ENCODE measurements around the gene COL17A1. TPM values are rescaled to one million over a fixed set of nuclear protein-coding genes. Genes with fewer than 3 reads are reported as not detected.

Gene COL17A1
- total and polyA plus RNA-seq, 2 experiments from 2014 or later, result 1.1 to 1.3 TPM

DNA sequence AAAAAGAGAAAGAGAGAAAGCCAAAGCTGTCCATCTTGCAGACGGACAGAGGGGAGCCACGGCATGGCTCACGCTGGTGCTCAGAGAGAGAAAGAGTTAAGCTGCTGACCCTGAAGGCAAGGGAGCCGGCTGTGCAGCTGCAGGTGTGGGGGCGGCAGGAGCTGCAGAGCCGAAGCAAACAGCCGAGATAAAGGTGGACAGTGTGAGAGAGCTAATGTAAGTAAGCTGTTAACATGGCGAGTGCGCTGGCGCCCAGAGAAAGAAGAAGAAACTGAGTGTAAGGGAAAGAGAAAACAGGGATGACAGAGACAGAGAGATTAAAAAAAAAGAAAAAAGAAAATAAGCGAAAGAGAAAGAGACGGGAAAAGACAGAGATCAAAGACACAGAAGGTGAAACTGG is 18.2 kb downstream of the COL17A1 start (continued):
- no peak for TF ChIP-seq CTCF (conservative IDR thresholded peaks at IDR 0.05; ENCODE audit: low read depth in 2 of 2)
- no peak for TF ChIP-seq ZNF114 (CRISPR knock-in tag; IDR thresholded peaks at IDR 0.05)
- TF ChIP-seq NANOG (IDR thresholded peaks at IDR 0.05; ENCODE audit: borderline replicate concordance), result no peak

DNA sequence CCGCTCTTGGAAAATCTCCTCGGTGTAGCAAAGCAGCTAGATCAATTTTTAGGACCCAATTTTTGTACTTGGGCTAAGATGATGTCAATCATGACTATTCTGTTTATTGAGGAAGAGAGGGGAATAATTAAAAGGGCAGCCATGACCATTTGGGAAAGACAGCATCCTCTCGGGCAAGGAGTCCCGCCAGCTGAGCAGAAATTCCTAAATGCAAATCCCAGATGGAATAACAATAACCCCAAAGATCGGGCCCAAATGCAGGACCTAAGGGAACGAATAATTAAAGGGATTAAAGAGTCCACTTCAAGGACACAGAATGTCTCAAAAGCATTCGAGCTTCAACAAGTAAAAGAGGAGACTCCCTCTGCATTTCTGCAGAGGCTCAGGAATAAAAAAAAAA is 18.7 kb downstream of the COL17A1 start:
- DNase-seq (ENCODE audit: low spot score), result peak; percentile 51
- Mint-ChIP-seq H3K27me3 (ENCODE audit: insufficient read depth, low read depth, poor library complexity) (peaks cover 9% of the 10 kb centered on the region), H3K4me1 (peaks cover 33% of the 10 kb centered on the region), H3K36me3 (ENCODE audit: low read depth) (no peaks in the 10 kb centered on the region), H3K4me3 (peak overlapping the region; percentile 26; the same call in 2 of the 3 replicates), H3K27ac (no peak overlapping the region), H3K9me3 (no peaks in the 10 kb centered on the region)
- no peaks in the 10 kb centered on the region for H3F3A ChIP-seq (replicated peaks; ENCODE audit: low read depth)
- TF ChIP-seq ZNF114 (CRISPR knock-in tag; IDR thresholded peaks at IDR 0.05), result no peak
- TF ChIP-seq JUNB (IDR thresholded peaks at IDR 0.05; ENCODE audit: unreplicated experiment), result no peak
- no peak for TF ChIP-seq ZNF331 (CRISPR knock-in tag; IDR thresholded peaks at IDR 0.05; ENCODE audit: low read depth)
- no peaks in the 10 kb centered on the region for H3K79me2 ChIP-seq (replicated peaks; ENCODE audit: insufficient read depth)
- peaks cover 25% of the 10 kb centered on the region for H3K9me2 ChIP-seq (ENCODE audit: insufficient read depth)
- peak; percentile 72 for ATAC-seq
- H3K4me2 ChIP-seq, result peak overlapping the region; percentile 61
- H3K27ac ChIP-seq (ENCODE audit: low read depth), result peak overlapping the region; percentile 80; the same call in 1 of the 2 replicates
- H3K27me3 ChIP-seq (ENCODE audit: insufficient read depth), result no peaks in the 10 kb centered on the region
- H2AFZ ChIP-seq, result 0 out of 2 replicates have a peak overlapping the region, but pooled peaks have one; percentile 3
- no peaks in the 10 kb centered on the region for H3K36me3 ChIP-seq (ENCODE audit: insufficient read depth)
- no peaks in the 10 kb centered on the region for H4K20me1 ChIP-seq (replicated peaks; ENCODE audit: insufficient read depth)
- H3K4me1 ChIP-seq (ENCODE audit: insufficient read depth), result peaks cover 32% of the 10 kb centered on the region
- peak overlapping the region; percentile 17; the same call in 1 of the 2 replicates for H3K4me3 ChIP-seq

GRCh38 chr10:104065748-104066147 is 19.9 kb downstream of the COL17A1 start:
- Mint-ChIP-seq H3K27me3 (ENCODE audit: insufficient read depth, low read depth, poor library complexity) (peaks cover 15% of the 10 kb centered on the region), H3K4me1 (peaks cover 33% of the 10 kb centered on the region), H3K36me3 (ENCODE audit: low read depth) (no peaks in the 10 kb centered on the region), H3K9me3 (no peaks in the 10 kb centered on the region), H3K27ac (no peak overlapping the region), H3K4me3 (no peak overlapping the region)
- Histone ChIP-seq H3K79me2 (replicated peaks; ENCODE audit: insufficient read depth) (no peaks in the 10 kb centered on the region), H3K9me2 (ENCODE audit: insufficient read depth) (peaks cover 29% of the 10 kb centered on the region), H2AFZ (peak overlapping the region; percentile 3; the same call in 1 of the 2 replicates), H3K27ac (ENCODE audit: low read depth) (no peak overlapping the region), H3K4me1 (ENCODE audit: insufficient read depth) (peaks cover 32% of the 10 kb centered on the region), H3F3A (replicated peaks; ENCODE audit: low read depth) (no peaks in the 10 kb centered on the region), H4K20me1 (replicated peaks; ENCODE audit: insufficient read depth) (no peaks in the 10 kb centered on the region), H3K27me3 (ENCODE audit: insufficient read depth) (no peaks in the 10 kb centered on the region), H3K4me3 (no peak overlapping the region), H3K36me3 (ENCODE audit: insufficient read depth) (no peaks in the 10 kb centered on the region), H3K4me2 (no peak overlapping the region)
- DNase-seq (ENCODE audit: low spot score) (no peak), ATAC-seq (no peak)
- TF ChIP-seq REST (IDR thresholded peaks at IDR 0.05; ENCODE audit: unreplicated experiment) (no peak), EZH2 (IDR thresholded peaks at IDR 0.05; ENCODE audit: low read depth, unreplicated experiment) (no peak), ZNF331 (CRISPR knock-in tag; IDR thresholded peaks at IDR 0.05; ENCODE audit: low read depth) (no peak), EZH2phosphoT487 (IDR thresholded peaks at IDR 0.05; ENCODE audit: unreplicated experiment) (no peak), JUNB (IDR thresholded peaks at IDR 0.05; ENCODE audit: unreplicated experiment) (no peak), ETS1 (IDR thresholded peaks at IDR 0.05) (no peak), POLR2AphosphoS5 (IDR thresholded peaks at IDR 0.05; ENCODE audit: low read depth) (no peak), ZNF114 (CRISPR knock-in tag; IDR thresholded peaks at IDR 0.05) (no peak), CTCF (conservative IDR thresholded peaks at IDR 0.05; ENCODE audit: low read depth in 2 of 2) (no peak), CREB1 (CRISPR knock-in tag; IDR thresholded peaks at IDR 0.05; ENCODE audit: low read depth) (no peak), STAT1 (IDR thresholded peaks at IDR 0.05; ENCODE audit: unreplicated experiment) (no peak)
